T-helper 22 cell (primary cell): ENCODE measurements around the gene PRXL2A.
"Not testable (repeated sequence)": the region's sequence is repeated elsewhere in the genome, so short reads cannot be mapped to it uniquely, and the experiment has no call there.

Source experiments
- DNase-seq: peaks from one replicate; pipeline ENCODE4 v3.0.0-alpha.2; 2020; ENCODE audit warnings: low read depth

Gene PRXL2A

DNA sequence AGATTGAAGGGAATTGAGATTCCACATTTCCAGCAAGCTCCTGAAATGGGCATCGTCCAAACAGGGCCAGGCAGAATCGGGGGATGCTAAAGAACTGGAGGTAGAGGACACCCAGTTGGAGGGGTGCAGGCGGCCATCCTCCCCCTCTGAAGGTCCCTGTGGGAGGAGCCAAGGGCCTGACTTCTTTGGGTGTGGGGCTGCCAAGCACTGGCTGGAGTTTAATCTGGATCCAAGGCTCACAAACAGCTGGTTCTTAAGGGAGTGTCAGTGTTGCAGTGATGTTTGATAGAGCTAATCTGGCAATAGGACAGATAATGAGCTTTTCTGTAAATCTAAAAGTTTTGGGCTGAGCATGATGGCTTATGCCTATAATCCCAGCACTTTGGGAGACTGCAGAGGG is 66.6 kb downstream of the PRXL2A start:
- DNase-seq = no peak

DNA sequence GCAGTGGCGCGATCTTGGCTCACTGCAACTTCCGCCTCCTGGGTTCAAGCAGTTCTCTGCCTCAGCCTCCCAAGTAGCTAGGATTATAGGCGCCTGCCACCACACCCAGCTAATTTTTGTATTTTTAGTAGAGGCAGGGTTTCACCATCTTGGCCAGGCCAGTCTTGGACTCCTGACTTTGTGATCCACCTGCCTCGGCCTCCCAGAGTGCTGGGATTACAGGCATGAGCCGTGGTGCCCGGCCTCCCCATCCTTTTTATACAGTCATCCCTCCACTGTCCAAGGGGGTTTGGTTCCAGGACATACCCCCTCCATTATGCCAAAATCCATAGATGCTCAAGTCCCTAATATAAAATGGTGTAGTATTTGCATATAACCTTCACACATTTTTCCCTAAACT is 67.3 kb downstream of the PRXL2A start:
- DNase-seq = not testable (repeated sequence)

DNA sequence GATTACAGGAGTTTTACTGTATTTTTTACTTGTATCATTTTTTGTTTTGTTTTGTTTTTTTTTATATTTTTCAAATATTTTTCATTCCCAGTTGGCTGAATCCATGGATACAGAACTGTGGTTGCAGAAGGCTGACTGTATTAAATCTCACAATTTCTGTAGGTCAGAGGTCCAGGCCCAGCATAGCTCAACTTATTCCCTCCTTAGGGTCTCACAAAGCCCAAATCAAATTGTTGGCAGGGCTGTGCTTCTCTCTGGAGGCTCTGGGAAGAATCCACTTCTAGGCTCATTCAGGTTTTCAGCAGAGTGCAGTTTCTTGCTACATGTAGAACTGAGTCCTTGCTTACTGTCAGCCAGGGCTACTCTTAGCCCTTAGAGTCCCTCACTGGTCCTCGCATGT is 68.3 kb downstream of the PRXL2A start:
- DNase-seq = no peak

DNA sequence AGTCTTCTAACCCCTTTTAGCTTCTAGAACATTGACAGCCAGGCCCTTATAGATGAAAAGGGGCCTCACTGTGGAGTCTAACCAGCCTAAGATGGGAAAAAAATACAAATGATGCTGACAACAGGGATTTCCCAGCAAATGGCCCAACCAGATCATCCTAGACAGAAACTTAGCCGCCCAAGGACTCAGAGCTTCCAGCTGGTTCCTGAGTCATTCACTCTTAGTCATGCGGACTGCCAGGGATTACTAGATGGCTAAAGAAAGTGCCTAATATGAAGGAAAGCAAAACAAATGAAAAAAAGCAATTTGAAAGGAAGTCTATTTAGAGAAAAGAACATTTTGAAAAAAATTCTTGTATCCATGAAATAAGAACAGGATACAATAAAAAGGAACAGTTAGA is 69.5 kb downstream of the PRXL2A start:
- no peak for DNase-seq

DNA sequence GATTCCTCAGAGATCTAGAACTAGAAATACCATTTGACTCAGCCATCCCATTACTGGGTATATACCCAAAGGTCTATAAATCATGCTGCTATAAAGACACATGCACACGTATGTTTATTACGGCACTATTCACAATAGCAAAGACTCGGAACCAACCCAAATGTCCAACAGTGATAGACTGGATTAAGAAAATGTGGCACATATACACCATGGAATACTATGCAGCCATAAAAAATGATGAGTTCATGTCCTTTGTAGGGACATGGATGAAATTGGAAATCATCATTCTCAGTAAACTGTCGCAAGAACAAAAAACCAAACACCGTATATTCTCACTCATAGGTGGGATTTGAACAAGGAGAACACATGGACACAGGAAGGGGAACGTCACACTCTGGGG is 72.0 kb downstream of the PRXL2A start:
- DNase-seq = not testable (repeated sequence)

DNA sequence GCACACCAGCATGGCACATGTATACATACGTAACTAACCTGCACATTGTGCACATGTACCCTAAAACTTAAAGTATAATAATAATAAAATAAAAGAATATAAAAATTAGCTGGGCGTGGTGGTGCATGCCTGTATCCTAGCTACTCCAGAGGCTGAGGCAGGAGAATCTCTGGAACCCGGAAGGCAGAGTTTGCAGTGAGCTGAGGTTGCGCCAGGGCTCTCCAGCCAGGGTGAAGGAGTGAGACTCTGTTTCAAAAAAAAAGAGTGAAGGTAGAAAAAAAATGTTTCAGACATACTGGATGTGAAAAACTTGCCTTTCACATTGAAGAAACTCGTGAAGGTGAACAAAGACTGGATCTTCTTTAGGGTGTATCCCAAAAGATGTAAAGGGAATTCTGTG is 72.5 kb downstream of the PRXL2A start:
- DNase-seq = no peak

DNA sequence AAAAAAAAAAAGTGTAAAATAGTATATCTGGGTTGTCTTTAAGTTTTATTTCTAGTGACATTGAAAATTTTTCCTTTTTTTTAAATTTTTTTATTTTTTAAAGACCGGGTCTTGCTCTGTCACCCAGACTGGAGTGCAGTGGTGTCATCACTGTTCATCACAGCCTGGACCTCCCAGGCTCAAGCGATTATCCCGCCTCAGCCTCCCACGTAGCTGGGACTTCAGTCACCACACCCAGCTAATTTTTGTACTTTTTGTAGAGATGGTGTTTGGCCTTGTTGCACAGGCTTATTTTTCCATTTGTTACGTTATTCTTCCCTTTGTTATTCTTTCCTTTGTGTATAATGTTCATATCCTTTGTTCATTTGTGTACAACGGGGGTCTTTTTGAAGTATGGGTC is 75.9 kb downstream of the PRXL2A start:
- DNase-seq = no peak

DNA sequence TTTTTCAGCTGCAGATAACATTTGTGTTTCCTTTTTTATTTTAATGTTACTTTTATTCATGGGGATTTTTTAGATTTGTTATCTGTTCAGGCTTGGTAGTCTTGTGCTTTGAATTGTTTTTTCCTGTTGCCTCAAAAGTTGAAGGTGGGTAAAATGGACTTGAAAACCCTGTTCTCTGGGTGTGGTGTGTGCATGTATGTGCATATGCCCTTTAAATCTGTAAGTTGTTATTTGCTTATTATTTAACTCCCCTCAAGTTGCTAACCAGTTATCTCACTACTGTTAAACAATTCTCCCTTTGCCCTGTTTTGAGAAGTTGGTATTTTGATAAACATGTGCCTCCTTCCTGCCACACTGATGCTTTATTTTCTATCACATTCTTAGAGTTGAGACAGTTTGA is 76.3 kb downstream of the PRXL2A start:
- no peak for DNase-seq

DNA sequence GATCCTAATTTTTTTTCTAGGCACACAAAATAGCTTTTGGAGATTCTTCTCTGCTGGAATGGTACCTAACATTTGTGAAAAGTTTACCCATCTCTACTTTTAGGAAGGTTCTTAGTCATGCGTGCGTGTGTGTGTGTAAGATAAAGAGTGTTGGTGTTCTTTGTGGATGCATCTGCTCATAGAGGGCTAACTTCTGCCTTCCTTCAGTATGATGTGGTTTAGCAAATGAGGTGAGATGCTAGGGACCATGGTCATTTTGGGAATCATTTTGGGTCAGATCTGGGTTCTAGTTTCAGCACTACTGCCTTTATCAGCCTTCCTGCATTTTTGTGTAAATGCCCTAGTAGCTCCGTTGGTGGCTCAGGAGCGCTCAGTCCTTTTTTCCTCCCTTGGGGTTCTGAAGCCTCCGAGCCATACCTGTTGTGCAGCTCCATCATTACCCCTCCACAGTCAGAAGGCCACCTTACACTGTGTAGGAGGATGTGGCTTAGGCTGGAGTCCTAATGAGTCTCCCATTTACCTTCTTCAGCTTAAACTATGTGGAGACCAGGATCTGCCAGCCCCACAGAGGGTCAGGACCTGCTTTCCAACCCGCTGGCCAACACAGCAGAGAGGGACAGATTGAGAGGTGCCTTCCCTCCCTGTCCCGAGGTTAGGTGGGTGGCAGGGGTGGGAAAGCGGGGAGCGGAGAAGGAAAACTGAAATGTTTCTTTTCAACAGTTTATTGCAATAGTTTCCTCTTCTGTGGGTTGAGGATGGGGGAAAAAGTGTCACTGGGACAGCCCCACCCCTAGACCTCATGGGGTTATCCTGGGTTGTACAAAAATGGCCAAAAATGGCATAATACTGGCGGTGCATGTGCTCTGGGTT is 77.0 kb downstream of the PRXL2A start:
- DNase-seq = no peak

DNA sequence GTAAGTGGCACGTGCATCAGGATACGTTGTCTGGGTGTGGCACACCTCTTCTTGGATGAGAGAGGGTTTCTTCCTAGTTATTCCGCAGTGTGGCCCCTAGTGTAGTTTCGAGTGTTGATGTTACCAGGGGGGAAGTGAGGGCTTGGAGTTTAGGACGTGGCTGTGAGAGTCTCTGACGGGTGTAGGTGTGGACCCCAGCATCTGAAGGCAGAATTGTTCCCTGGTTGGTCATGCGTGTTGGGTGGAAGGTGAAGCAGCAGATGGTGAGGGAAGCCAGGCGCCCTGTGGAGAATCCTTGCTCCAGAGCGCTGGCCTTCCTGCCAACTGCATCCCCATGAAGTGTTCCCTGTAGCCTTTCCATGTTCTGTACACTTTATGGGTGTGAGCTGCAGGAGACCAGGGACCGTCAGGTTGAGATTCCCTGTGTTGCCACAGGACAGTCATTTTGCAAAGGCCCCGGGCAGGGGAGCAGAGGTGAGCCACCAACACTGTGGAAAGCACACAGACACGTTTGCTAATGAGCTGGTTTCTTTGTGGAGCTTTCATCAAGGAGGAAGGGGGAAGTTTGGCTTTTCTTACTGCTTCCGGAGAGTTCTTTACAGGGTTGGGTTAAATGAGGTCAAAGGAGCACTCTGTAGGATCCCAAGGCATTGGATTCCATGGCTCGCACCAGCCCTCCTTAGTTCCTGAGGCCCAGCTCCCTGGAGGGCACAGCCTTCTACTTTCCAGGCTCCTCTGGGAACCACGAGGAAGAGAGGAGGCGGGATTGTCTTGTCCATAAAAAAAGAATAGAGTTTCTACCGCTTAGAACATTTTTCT is 77.8 kb downstream of the PRXL2A start:
- no peak for DNase-seq
